Memory B cell (primary cell): ENCODE results near the gene PHC2.

Experiments
- ATAC-seq: fragments of 150-1000 bp; cut with Tn5 transposase; 2 replicates; pipeline ENCODE4 v1.10.0; 2021; ENCODE audit warnings: low read depth, mild to moderate bottlenecking, moderate library complexity
- DNase-seq, 2 donors: peaks; one replicate each; pipeline ENCODE4 v3.0.0; 2022; ENCODE audit warnings: low spot score in 2 of 2
- H3K27ac Mint-ChIP-seq: one replicate; pipeline ENCODE4 v1.8.0; 2022; ENCODE audit warnings: mild to moderate bottlenecking, moderate library complexity, mixed read lengths
- H3K27me3 Mint-ChIP-seq: one replicate; pipeline ENCODE4 v1.8.0; 2022; ENCODE audit warnings: mixed read lengths
- H3K36me3 Mint-ChIP-seq: one replicate; pipeline ENCODE4 v1.8.0; 2022; ENCODE audit warnings: mild to moderate bottlenecking, mixed read lengths
- H3K4me1 Mint-ChIP-seq: one replicate; pipeline ENCODE4 v1.8.0; 2022; ENCODE audit warnings: mixed read lengths
- H3K4me3 Mint-ChIP-seq: one replicate; pipeline ENCODE4 v1.8.0; 2022; ENCODE audit warnings: mild to moderate bottlenecking, moderate library complexity, mixed read lengths
- H3K9me3 Mint-ChIP-seq: one replicate; pipeline ENCODE4 v1.8.0; 2022; ENCODE audit warnings: mixed read lengths

PHC2 gene

DNA sequence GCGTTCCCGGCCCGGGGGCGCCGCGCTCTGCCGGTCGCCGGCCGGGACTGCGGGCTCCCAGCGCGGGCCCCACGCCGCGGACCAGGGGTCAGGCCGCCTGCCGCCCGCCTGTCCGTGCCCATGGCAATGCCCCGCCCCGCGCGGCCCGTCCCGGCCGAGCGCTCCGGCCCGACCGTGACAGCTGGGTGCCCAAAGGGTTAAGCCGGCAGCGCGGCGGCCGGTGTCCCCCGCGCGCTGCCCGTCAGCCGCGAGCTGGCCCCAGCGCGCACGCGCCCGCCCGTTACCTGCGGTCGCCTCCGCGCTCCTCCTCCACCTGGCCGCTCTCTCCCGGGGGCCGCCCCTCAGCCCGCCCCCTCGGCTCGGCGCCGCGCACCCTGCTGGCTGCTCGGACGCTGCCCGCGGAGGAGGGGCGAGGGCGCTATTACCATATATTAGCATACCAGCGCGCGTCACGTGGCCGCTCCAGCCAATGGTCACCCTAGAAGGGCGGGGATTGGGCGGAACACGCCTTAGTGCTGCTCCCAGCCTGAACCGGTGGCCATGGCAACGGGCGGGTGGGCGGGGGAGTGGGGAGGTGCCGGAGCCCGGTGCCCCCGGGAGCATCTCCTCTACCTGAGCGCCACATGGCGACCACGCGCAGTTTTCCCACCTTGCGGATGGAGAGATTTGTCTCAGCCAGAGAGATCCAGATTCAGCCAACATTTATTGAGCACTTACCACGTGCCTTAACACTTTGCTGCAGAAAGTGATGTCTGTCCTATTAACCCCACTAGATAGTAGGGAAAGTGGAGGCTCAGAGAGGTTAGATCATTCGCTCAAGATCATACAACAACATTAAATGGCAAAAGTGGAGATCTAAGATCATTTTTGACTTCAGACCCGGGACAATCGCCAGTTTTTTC is at the start of gene PHC2:
TSS of gene PHC2 (minus strand) at position 404 of the 902 bp plus-strand sequence. CDS start 55,556 bp downstream, outside the sequence.
- no peak within 1 kb of the TSS for H3K27ac Mint-ChIP-seq
- ATAC-seq, result peak; percentile 96
- H3K36me3 Mint-ChIP-seq, result no peaks in the 10 kb centered on the region
- H3K27me3 Mint-ChIP-seq, result peaks cover 2% of the 10 kb centered on the region
- H3K4me1 Mint-ChIP-seq, result no peaks in the 10 kb centered on the region
- H3K9me3 Mint-ChIP-seq, result no peaks in the 10 kb centered on the region
- peak within 1 kb of the TSS; percentile 83 for H3K4me3 Mint-ChIP-seq
- peak; percentile 84 to 89 for DNase-seq

- no peak for DNase-seq
- no peaks in the 10 kb centered on the region for H3K27me3 Mint-ChIP-seq
- no peak overlapping the region for H3K4me3 Mint-ChIP-seq
- H3K36me3 Mint-ChIP-seq, result peaks cover 5% of the 10 kb centered on the region
- no peak for ATAC-seq
- H3K9me3 Mint-ChIP-seq, result no peaks in the 10 kb centered on the region
- peaks cover 11% of the 10 kb centered on the region for H3K4me1 Mint-ChIP-seq
- no peak overlapping the region for H3K27ac Mint-ChIP-seq
Observed at GRCh38 chr1:33477451-33477850, 46.6 kb upstream of the PHC2 start.

DNA sequence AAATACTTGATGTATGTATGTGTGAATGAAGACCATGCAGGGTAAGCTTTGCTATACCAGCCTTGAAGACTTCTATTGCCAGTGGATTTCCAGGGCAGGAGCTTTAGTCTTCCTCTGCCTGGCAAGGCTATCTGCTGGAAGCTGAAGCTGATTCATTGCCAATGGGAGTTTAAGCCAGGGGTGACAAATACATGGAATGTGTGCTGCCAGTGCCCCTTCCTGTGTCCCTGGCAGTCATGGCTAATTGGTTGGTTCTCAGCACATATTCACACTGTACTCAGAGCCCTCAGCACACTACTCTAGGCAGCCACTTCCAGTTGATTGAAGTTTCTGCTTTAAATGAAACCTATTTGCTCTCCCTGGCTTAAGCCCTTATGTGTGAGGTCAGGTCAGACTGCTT is 43.0 kb upstream of the PHC2 start:
- Mint-ChIP-seq H3K27me3 (no peaks in the 10 kb centered on the region), H3K4me3 (no peak overlapping the region), H3K27ac (peak overlapping the region; percentile 10), H3K9me3 (no peaks in the 10 kb centered on the region), H3K36me3 (no peaks in the 10 kb centered on the region), H3K4me1 (peaks cover 19% of the 10 kb centered on the region)
- DNase-seq, result no peak
- no peak for ATAC-seq

DNA sequence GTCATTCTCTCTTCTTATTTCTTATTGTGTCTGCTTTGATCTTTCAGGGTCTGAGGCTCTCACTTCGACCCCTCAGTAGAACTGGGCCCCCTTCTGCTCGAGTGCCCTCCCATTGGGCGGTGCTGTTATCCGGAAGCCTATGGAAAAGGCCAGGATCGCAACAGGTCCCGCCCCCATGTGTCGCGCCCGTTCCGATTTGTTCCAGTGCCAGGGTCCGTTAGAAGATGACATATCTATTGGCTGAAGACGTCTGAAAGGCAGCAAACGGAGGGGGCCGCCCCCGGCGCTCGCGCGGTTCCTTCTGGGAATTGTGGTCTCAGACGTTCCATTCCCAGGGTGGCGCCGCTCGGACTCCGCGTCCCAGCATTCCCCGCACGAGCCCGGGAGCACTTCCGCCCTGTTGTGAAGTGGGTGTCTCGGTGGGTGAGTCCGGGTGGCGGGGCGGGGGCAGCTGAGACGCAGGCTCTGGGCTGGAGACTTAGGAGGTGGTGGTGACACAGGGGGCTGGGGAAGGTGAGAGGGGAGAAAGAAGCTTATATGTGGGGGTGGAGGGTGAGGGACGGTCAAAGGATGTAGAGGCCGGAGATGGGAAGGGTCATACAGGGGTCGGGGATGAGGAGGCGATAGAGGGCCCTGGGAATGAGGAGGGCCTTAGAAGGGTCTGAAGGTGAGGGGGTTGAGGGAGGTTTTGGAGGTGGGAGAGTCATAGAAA is 41.5 kb upstream of the PHC2 start, which contains the start of gene ZSCAN20:
TSS of gene ZSCAN20 (plus strand) at position 377 of the 712 bp plus-strand sequence. CDS start 6,644 bp downstream, outside the sequence.
- ATAC-seq, result peak; percentile 93
- Mint-ChIP-seq H3K27me3 (no peaks in the 10 kb centered on the region), H3K4me1 (peaks cover 19% of the 10 kb centered on the region), H3K36me3 (no peaks in the 10 kb centered on the region), H3K27ac (peak within 1 kb of the TSS; percentile 10), H3K9me3 (no peaks in the 10 kb centered on the region), H3K4me3 (peak within 1 kb of the TSS; percentile 88)
- peak; percentile 53 to 58 for DNase-seq

GRCh38 chr1:33471416-33471815 is 40.5 kb upstream of the PHC2 start:
- Mint-ChIP-seq H3K4me3 (no peak overlapping the region), H3K4me1 (peaks cover 19% of the 10 kb centered on the region), H3K27ac (no peak overlapping the region), H3K27me3 (no peaks in the 10 kb centered on the region), H3K9me3 (no peaks in the 10 kb centered on the region), H3K36me3 (no peaks in the 10 kb centered on the region)
- no peak for ATAC-seq
- no peak for DNase-seq

- Mint-ChIP-seq H3K36me3 (no peaks in the 10 kb centered on the region), H3K4me1 (peaks cover 19% of the 10 kb centered on the region), H3K4me3 (no peak overlapping the region), H3K9me3 (no peaks in the 10 kb centered on the region), H3K27ac (no peak overlapping the region), H3K27me3 (no peaks in the 10 kb centered on the region)
- peak; percentile 45 to 51 for DNase-seq
- ATAC-seq, result peak; percentile 65
Observed at GRCh38 chr1:33470495-33471012, 39.7 kb upstream of the PHC2 start.

DNA sequence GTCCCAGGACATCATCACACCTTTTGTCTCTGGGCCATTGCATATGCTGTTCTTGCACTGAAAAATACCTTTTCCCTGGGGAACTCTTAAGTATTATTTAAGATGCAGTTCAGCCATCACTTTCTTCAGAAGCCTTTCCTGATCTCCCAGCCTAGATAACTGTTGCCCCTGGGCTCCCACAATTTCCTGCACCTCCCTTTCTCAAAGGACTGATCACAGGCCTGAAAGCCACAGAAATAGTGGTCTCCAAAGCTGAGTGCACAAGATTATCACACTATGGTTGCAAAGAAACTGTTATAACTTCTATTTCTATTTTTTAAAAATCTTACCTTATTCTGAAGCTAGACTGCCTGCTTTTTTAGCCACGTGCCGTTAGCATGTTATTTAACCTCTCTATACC is 38.8 kb upstream of the PHC2 start:
- H3K4me3 Mint-ChIP-seq, result no peak overlapping the region
- no peak for DNase-seq
- ATAC-seq, result no peak

GRCh38 chr1:33468967-33469366 is 38.1 kb upstream of the PHC2 start:
- no peak for DNase-seq
- Mint-ChIP-seq H3K36me3 (no peaks in the 10 kb centered on the region), H3K27me3 (no peaks in the 10 kb centered on the region), H3K27ac (no peak overlapping the region), H3K9me3 (no peaks in the 10 kb centered on the region), H3K4me1 (peaks cover 20% of the 10 kb centered on the region), H3K4me3 (no peak overlapping the region)
- no peak for ATAC-seq

More for the DNA sequence above, 38.8 kb upstream of the PHC2 start:
- H3K4me1 Mint-ChIP-seq, result peaks cover 20% of the 10 kb centered on the region
- no peaks in the 10 kb centered on the region for H3K36me3 Mint-ChIP-seq
- H3K27me3 Mint-ChIP-seq, result no peaks in the 10 kb centered on the region
- no peak overlapping the region for H3K27ac Mint-ChIP-seq
- H3K9me3 Mint-ChIP-seq, result no peaks in the 10 kb centered on the region

DNA sequence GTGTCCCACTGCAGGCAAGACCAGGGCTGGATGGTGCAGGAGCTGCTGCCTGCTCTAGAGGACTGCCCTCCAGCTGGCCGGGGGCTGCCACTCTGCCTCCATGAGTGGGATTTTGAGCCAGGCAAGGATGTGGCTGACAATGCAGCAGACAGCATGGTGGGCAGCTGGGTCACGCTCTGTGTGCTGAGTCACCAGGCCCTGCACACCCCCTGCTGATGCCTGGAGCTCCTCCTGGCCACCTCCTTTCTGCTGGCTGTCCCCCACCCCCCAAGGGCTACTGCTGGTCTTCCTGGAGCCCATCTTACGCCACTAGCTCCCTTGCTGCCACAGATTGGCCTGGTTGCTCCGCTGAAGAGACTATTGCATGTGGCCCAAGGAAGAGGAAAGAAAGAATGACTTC is 37.6 kb upstream of the PHC2 start:
- Mint-ChIP-seq H3K27me3 (no peaks in the 10 kb centered on the region), H3K4me1 (peaks cover 18% of the 10 kb centered on the region), H3K27ac (no peak overlapping the region), H3K4me3 (no peak overlapping the region), H3K36me3 (no peaks in the 10 kb centered on the region), H3K9me3 (no peaks in the 10 kb centered on the region)
- ATAC-seq, result no peak
- DNase-seq, result no peak

DNA sequence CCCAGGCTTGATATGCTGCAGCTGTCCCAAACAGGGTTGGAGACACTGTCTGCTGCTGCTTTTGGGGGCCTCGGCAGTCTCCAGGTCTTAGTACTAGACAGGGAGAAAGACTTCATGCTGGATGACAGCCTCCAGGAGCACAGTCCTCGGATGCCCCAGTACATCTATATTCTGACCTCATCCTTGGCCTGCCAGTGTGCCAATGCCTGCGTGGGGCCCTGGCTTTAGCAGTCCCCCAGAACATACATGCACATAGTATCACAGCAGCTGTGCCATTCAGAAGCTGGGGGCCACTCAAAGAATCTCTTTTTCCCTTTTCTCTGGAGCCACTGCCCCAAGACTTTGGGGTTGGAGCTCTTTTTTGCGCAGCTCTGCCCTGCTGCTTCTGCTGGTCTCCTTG is 37.1 kb upstream of the PHC2 start:
- H3K27me3 Mint-ChIP-seq, result no peaks in the 10 kb centered on the region
- ATAC-seq (no peak), DNase-seq (no peak)
- peaks cover 16% of the 10 kb centered on the region for H3K4me1 Mint-ChIP-seq
- no peak overlapping the region for H3K27ac Mint-ChIP-seq
- no peaks in the 10 kb centered on the region for H3K36me3 Mint-ChIP-seq
- H3K4me3 Mint-ChIP-seq, result no peak overlapping the region
- H3K9me3 Mint-ChIP-seq, result no peaks in the 10 kb centered on the region

DNA sequence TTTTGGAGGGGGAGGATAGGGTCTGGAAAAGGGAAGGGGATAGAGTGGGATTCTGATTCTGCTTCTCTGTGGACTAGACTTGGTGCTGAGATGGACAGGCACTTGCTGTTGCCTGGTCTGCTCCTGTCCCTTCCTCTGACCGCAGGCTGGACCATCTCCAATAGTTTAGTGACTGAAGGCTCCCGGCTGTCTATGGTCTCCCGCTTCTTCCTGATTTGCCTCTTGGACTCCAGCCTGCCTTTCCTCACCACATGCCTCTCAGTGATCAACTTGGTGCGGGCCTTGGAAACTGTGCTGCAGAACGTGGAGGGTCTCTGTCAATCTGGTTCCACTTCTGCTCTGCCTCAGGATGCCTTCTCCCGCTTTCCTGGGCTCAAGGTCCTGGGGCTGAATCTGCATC is 35.3 kb upstream of the PHC2 start:
- Mint-ChIP-seq H3K9me3 (no peaks in the 10 kb centered on the region), H3K27me3 (no peaks in the 10 kb centered on the region), H3K4me3 (no peak overlapping the region), H3K36me3 (no peaks in the 10 kb centered on the region), H3K4me1 (peaks cover 20% of the 10 kb centered on the region), H3K27ac (no peak overlapping the region)
- ATAC-seq (no peak), DNase-seq (no peak)

DNA sequence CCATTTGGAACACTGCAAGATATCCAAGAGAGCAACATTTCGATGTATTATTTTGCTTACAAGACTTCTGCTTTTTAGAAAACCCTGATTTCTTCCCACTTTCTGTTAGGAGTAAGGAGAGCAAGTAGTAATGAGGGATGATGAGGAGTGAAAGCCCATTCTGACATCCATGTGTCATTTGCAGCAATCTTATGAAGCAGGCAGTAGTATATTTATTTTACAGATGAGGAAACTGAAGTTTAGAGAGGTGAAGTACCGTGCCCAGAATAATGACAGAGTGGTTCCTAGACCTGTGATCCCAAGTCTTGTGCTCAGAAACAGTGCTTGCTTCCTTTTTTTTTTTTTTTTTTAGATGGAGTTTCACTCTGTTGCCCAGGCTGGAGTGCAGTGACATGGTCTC is 34.4 kb upstream of the PHC2 start:
- DNase-seq (no peak), ATAC-seq (no peak)
- no peak overlapping the region for H3K4me3 Mint-ChIP-seq
- no peaks in the 10 kb centered on the region for H3K36me3 Mint-ChIP-seq
- H3K27me3 Mint-ChIP-seq, result no peaks in the 10 kb centered on the region
- H3K4me1 Mint-ChIP-seq, result peaks cover 22% of the 10 kb centered on the region
- no peak overlapping the region for H3K27ac Mint-ChIP-seq
- H3K9me3 Mint-ChIP-seq, result no peaks in the 10 kb centered on the region

DNA sequence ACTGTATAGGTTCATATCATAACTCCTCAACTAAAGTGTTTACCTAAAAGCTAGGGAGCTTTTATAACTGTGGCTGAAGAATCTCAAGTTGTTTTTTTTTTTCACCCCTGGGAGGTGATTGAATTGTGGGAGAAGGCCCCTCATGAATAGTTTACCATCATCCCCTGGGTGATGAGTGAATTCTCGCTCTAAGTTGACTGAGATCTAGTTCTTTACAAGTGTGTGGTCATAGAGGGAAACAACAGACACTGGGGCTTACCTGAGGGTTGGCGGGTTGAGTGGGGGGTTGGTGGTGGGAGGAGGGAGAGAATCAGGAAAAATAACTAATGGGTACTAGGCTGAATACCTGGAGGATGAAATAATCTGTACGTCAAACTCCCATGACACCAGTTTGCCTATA is 33.7 kb upstream of the PHC2 start:
- ATAC-seq (no peak), DNase-seq (no peak)
- no peaks in the 10 kb centered on the region for H3K36me3 Mint-ChIP-seq
- no peaks in the 10 kb centered on the region for H3K27me3 Mint-ChIP-seq
- H3K4me1 Mint-ChIP-seq, result peaks cover 29% of the 10 kb centered on the region
- no peaks in the 10 kb centered on the region for H3K9me3 Mint-ChIP-seq
- H3K27ac Mint-ChIP-seq, result no peak overlapping the region
- H3K4me3 Mint-ChIP-seq, result no peak overlapping the region
